Keratinocyte (primary cell): Measurements from ENCODE around the gene GCNT2.

Experiments used
- EZH2 ChIP-seq: IDR thresholded peaks from one replicate; pipeline ENCODE4 v1.6.1; 2012; ENCODE audit warnings: inconsistent platforms, mild to moderate bottlenecking, low read length, moderate library complexity
- TF ChIP-seq, protein P1 (sequence below), 3 experiments: IDR thresholded peaks in 1 of 3; conservative IDR thresholded peaks in 1 of 3; optimal IDR thresholded peaks in 1 of 3; 2 replicates in 2 of 3; 3 replicates in 1 of 3; pipeline versions ENCODE3 to v1.5.1; 2011; ENCODE audit warnings: low read length in 3 of 3, mild to moderate bottlenecking in 3 of 3, moderate library complexity in 2 of 3, control low read depth in 1 of 3, inconsistent platforms in 1 of 3; ENCODE audit not compliant: insufficient read depth in 2 of 3; ENCODE audit errors: extremely low read depth in 1 of 3

DNA sequence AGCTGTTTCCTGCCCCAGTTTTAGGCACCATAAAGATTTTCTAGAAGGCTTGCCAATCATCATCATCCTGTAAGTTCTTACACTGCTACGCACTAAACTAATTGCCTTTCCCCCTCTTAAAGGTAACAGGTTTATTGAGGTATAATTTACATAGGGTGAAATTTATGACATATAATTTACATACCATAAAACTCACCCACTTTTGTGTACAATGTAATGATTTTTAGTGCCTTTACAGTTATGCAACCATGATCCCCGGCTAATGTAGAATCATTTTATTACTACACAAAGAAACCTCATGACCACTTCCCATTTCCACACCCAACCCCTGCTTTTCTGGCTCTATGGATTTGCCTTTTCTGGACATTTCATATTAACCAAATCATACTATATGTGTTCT, 21.1 kb downstream of the GCNT2 start:
- TF ChIP-seq, protein P1, sequence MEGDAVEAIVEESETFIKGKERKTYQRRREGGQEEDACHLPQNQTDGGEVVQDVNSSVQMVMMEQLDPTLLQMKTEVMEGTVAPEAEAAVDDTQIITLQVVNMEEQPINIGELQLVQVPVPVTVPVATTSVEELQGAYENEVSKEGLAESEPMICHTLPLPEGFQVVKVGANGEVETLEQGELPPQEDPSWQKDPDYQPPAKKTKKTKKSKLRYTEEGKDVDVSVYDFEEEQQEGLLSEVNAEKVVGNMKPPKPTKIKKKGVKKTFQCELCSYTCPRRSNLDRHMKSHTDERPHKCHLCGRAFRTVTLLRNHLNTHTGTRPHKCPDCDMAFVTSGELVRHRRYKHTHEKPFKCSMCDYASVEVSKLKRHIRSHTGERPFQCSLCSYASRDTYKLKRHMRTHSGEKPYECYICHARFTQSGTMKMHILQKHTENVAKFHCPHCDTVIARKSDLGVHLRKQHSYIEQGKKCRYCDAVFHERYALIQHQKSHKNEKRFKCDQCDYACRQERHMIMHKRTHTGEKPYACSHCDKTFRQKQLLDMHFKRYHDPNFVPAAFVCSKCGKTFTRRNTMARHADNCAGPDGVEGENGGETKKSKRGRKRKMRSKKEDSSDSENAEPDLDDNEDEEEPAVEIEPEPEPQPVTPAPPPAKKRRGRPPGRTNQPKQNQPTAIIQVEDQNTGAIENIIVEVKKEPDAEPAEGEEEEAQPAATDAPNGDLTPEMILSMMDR (optimal IDR thresholded peaks at IDR 0.05 in 1 of 3, IDR thresholded peaks at IDR 0.05 in 1 of 3, conservative IDR thresholded peaks at IDR 0.05 in 1 of 3; ENCODE audit: extremely low read depth in 1 of 3, insufficient read depth in 2 of 3, low read length in 3 of 3) = no peak
- no peak for TF ChIP-seq EZH2
